Stimulated activated CD4-positive, alpha-beta T cell treated with anti-CD3 and anti-CD28 coated beads, Interleukin-2, amount 100 ng/mL, for 24 hours (primary cell): ENCODE data around the gene FAM163B.

Experiments used
- DNase-seq, 2 donors: peaks; one replicate each; pipeline ENCODE4 v3.0.0-alpha.2; 2020

Gene FAM163B

DNA sequence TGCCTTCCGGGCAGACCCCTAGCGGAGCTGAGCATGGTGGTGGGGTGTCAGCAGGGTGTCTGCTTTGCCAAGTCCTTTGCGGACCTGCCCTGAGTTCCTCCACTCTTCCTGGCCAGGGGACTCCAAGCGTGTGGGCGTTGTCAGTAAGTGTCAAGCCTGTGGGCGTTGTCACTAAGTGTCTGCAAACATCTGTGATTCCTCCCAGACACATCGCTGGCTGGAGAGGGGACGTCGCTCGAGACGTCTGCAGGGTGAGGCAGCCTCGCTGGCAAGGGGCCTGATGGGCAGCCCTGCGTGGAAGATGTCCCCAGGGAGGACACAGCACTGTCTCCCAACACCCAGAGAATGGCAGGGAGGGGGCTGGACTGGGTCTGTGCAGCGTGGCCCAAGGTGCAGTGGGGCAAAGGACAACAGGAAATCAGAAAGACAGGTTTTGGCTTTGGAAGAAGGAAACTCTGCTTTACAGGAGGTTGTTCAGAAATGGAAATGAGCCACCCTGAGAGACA lies 45.8 kb downstream of the FAM163B start:
- no peak for DNase-seq

DNA sequence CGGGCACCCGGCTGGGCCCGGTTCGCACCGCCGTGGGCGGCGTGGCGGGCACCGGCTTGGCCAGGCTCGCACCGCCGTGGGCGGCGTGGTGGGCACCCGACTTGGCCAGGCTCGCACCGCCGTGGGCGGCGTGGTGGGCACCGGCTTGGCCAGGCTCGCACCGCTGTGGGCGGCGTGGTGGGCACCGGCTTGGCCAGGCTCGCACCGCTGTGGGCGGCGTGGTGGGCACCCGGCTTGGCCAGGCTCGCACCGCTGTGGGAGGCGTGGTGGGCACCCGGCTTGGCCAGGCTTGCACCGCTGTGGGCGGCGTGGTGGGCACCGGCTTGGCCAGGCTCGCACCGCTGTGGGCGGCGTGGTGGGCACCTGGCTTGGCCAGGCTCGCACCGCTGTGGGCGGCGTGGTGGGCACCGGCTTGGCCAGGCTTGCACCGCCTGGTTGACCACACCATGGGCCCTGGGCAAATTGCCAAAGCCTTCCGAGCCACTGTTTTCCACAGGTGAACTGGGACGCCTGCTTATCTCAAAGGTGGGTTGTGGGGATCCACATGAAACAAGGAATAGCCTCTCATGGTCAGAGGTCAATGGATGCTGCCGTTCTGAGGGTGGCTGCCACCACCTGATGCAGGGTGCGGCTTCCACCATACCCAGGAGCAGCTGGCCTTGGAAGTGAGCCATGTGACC lies 46.4 kb downstream of the FAM163B start:
- DNase-seq, result no peak

DNA sequence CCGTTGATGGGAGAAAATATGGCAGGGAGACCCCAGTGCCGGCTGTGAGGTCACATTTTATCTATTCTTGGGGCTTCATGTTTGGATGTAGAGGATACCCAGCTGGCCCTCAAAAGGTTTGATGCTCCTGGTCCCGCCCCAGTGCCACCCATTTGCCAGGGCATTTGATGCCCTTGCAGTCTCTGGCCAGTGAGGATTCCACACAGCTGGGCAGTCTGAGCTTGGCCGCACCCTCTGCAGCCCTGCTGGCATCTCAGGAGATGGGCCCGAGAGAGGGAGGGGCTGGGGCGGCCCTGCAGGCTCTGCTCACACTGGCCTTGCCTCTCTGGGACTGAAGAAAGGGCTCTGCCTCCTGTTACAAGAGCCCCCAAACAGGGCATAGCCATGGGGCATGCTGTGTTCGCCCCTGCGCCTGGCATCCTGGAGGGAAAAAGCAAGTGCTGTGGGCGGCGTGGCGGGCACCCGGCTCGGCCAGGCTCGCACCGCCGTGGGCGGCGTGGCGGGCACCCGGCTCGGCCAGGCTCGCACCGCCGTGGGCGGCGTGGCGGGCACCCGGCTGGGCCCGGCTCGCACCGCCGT lies 47.1 kb downstream of the FAM163B start:
- no peak for DNase-seq

DNA sequence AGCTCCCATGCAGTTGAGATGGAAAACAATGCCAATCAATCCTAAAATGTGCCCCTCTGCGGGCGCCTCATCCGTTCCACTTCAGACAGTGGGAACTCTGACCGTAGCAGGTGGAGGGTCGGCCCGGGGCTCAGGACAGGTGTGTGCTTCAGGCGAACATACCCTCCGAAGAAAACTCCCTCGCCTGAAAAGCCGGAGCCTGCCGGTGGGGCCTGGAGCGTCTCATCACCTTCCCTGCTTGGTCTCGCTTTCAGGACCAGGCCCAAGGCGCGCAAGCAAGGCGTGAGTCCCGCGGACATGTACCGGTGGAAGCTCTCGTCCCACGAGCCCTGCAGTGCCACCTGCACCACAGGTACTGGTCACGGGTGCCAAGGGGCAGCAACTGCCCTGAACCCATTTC lies 48.2 kb downstream of the FAM163B start:
- DNase-seq, result no peak

DNA sequence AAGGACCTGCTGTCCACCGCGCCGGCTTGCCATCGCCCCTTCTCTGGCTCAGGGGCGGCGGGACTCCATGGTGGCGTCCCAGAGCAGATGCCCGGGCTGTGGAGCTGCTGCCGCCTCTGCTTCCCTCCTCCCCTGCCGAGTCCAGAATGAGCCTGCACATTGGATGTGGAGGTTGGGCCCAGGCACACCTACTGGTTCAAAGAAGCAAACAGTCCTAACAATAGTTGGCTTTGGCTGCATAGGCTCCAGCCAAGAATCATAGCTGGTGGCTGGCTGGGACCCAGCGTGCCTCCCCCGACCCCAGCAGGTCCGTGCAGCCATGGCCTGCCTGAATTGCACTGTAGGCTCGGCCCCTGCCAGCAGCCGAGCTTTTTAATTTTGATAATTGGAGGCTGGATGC lies 48.9 kb downstream of the FAM163B start:
- DNase-seq, result no peak

DNA sequence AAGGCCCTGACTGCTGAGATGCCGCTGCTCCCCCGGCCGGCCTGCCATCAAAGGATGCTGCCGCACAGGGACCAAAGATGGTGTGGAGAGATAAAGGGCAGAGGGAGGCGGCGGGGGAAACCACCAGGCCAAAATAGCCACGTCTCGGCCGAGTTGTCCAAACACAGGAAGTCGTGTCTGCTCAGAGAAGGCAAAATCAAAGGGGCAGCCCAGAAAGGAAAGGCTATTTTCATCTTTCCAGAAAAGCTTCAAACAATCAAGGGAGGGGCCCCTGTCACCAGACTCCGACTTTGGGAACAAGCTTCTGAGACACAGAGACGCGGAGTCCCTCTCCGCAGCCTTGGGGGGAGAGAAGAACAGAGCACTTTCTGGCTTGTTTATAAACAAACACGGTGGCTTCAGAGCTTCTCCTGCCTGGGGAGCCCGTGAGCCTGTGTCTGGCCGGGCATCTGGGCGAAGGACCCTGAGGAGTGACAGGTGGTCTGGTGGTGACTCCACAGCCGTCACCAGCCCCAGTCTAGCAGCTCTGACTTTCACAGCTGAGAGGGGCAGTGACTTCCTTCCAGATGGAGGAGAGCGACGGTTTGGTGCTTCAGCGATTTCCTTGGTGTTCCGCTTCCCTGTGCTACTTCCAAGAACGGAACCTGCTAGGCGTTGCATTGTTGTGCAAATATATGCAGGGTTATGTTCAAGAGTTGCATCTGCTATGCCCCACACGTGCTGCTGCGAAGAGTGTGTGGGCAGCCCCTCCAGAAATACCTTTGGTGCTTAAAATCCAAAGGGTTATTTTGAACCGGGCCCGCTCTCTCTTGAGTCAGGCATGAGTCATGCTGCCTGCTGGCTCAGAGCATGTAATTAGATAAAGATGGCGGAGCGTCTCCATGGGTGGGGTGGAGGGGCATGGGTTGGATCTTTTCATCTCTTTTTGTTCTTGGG lies 50.7 kb downstream of the FAM163B start:
- peak; percentile 35 to 39 for DNase-seq

DNA sequence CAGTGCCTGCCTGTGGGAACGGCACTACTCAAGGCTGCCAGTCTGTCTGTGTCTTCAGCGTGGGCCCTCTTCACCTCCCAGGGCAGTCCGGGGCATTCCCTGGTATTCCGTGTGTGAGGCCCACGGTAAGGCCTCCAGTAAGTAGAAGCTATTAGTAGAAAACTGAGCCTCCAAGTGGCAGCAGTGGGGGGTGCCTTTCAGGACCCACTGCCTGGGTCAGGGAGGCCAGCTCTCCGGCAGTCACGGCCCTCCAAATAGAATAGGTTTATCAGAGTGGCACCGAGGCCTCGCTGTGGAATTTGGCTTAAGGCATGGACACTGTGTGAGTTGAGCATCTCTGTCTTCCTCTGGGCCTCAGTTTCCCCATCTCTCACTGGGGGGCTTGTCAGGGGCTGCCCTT lies 51.6 kb downstream of the FAM163B start:
- no peak for DNase-seq

DNA sequence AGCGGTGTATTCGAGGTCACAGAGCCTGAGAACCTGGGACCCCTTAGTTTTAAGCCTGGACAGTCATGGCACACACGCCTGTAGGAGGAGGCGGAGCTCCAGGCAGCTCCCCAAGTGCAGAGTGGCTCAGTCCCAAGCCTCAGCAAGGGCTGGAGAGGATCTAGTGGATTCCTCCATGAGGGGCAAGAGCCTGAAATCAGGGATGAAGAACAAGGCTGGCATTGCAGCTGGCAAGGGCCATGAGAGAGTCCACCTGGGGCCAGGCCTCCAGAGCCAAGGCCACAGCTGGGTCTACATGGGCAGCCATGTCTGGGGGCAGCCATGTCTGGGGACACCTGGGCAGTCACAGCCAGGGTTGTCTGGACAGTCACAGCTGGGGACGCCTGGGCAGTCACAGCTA lies 52.8 kb downstream of the FAM163B start:
- no peak for DNase-seq

DNA sequence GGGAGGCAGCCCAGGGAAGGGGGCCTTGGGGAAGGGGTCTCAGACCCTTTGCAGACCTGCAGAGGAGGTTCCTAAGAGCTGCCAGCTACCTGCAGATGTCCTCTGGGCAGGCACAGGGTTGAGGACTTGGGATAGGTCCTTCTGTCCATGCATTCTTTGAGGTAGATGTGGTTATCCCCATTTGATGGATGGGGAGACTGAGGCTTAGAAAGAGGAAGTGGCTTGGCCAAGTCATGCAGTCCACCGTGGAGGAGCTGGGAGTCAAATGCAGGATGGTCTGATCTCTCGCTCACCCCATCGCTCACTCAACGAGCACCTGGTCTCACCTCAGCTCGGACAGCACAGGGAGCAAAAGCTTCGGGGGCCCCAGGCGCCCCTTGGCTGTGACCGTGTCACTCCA lies 54.5 kb downstream of the FAM163B start:
- DNase-seq, result no peak

DNA sequence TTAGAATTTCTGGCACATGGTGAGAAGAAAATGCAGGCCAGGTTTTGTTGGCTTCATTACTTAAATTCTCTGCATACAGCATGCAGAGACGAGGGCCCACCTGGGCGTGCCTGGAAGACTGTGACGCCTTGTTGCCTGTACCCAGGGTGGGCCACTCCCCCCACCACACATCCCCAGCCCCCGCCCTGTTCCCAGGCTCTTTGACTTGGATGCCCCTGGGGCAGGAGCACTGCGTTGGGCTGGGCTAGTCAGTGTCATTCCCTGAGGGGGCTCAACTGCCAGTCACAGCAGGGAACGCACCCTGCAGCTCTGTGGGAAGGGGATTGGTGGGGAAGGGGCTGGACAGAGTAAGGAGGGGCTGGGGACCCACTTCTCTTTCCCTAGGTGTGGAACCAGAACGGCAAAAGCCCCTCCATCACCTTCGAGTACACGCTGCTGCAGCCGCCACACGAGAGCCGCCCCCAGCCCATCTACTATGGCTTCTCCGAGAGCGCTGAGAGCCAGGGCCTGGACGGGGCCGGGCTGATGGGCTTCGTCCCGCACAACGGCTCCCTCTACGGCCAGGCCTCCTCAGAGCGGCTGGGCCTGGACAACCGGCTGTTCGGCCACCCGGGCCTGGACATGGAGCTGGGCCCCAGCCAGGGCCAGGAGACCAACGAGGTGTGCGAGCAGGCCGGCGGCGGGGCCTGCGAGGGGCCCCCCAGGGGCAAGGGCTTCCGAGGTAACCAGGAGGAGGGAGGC lies 55.0 kb downstream of the FAM163B start:
- no peak for DNase-seq

DNA sequence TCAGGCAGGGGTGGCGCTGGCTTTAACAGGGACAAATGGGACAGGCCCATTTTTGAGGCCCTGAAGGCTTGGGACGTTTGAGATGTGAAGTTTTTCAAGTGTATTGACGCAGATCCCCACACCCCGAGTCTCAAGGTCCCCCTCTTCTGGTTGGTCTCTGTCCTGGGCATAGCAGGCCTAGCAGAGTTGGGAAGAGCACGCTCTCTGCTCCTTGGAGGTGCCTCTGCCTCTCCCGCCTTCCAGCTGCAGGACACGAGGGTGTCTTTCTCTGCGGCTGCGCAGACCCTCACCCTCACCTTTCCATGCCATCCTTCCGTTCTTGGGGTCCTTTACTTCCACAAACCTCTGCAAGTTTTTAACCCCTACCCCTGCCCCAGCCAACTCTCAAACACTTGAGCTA lies 56.1 kb downstream of the FAM163B start:
- no peak for DNase-seq

DNA sequence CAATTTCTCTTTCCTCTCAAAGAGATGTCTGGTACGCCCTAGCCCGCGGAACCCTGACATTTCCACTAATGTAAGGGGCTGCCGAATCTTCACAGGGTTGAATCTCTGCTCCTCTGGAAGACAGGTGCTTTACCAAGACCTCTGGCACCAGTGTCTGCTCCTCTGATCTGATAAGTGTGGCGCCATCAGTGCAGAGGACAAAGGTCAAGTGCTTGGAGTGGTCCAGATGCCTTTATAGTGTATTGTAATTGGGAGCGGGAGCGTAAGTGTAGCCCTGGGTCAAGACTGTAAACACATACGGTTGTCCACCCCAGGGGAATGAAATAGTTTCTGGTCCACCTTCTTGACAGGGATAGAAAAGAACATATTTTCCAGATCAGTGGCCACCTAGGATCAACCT lies 57.0 kb downstream of the FAM163B start:
- DNase-seq, result no peak

DNA sequence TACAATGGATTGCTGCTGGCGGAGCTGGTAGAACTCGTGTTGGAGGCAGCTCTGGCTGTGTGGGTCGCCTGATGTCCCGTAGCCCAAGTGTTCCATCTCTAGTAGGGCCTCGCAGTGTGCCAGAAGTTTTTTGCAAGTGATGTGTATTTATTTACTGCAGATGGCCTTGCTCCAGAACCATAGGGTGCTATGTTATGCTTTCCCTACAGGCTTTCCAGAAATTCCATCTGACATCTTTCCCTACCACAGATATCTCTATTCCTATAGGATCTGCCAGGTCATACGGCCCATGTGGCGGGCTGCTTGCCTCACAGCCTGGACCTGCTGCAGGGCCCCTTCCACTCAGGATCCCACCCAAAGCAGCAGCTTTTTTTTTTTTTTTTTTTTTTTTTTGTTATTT lies 57.7 kb downstream of the FAM163B start:
- no peak for DNase-seq

DNA sequence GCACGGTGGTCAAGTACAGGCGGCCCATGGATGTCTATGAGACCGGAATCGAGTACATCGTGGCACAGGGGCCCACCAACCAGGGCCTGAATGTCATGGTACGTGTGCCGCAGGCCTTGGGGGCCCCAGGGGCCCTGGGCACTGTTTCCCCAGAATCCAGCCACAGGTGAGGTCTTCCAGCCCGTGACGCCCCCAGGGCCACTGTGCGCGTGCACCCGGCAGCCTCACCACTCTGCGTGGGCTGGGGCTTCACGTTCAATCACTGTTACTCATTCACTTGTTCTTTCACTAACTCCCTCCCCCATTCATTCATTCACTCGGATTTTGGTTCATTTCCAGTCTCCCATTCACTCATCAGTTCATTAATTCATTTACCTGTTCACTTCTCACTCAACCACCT lies 62.1 kb downstream of the FAM163B start:
- DNase-seq, result no peak

DNA sequence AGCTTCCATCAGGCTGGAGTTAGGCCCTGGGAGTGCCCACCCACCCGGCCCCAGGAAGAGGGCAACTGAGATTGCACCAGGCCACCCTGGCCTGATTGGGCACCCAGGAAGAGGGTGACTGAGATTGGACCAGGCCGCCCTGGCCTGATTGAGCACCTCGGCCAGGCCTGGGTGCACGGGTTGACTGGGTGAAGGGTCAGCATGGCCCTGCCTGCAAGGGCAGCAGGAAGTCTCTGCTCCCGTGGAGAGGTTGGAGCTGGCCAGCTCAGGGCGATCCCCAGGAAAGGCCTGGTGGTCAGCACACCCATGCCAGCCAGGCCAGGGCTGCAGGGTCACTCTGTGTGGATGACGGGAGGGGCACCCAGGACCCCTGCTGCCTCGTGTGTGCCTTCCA lies 62.9 kb downstream of the FAM163B start:
- no peak for DNase-seq

DNA sequence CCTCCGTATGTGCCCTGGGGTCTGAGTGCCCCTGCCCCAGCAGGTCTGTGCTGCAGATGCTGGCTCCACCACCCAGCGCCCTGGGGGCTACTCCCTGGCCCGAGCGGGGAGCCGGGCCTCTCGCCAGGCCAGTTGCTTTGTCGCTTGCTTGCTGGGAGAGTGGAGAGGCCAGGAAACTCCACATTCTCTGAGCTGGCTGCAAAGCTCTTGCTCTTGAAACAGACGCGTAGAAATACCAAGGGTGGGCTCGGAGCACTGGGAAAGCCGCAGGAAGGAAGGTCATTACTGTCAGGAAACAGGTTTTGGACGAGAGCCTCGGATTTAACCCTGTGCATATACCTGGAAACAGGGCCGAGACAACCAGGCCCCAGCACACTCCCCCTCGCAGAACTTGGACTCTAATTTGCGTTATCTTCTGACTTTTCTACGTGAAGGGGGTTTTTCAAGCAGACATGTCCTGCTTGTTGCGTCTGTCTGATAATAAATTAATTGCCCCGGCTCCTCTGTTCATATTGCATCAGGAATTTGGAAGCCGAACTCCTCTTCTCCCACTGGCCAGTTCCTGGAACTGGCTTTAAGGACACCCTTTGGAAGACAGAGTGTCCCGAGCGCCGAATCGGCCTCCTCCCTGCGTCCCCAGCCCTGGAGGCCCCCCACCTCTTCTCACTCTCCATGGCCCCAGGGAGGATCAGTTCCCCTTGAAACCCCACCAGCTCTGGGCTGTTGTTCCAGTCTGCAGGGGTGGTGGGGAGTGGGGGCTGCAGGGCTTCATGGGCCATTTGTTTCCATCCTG lies 63.5 kb downstream of the FAM163B start:
- DNase-seq, result no peak

DNA sequence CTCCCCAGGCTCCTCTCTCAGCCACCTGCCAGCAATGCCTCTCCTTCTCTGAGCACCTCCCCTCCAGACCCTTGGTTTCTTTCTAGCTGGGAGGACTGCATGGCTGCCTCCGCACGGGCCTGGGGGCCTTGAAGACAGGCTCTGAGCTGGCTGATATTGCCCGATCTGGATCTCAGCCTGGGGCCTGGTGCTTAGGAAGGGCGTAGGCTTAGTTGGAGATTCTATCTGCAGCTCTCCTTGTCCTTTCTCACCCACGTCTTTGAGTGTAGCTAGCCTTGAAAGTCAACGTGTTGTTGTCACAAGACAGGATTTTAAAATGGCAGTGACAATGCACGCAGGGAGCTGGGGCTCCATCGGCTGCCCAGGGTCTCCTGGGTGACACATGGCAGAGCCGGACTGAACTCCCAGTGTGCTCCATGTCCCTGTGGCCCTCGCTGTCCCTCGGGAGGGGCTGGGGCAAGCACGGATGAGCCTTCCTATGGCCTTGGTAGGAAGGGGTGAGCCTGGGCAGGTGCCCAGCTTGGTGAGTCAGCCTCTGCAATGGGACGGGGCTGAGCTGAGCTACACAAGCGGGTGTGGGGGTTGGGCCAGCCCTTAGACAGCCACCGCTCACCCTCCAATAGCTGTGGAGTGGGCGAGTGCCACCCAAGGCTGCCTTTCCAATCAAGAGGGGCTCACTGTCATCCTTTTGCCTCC lies 65.3 kb downstream of the FAM163B start:
- no peak for DNase-seq

DNA sequence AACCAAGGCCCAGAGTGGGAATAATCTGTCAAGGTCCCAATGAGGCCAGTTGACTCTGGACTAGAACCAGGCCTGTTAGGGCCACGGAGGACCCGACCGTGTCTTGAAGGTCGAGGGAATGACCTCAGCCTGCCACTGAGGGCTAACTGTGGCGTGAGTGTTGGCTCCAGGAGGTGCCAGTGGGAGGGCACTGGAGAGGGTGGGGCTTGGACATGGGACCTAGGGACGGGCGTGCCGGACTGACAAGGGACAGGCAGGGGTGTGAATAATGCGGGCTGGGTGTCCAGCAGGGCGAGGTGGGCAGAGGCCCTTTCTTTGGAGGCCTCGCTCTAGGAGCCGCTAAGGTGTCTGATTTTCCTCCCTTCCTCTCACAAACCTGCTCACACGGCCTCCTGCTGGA lies 67.2 kb downstream of the FAM163B start:
- DNase-seq, result no peak

DNA sequence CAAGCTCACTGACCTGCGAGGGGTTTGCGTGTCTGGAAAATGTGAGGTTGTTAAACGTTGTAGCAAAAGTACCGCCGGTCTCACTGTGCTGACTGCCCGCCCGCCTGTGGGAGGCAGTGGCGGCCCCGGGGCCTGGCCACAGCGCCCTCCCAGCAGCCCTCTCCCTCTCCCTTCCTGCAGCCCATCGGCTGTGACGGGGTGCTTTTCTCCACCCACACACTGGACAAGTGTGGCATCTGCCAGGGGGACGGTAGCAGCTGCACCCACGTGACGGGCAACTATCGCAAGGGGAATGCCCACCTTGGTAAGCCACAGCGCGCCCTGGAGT lies 68.5 kb downstream of the FAM163B start:
- no peak for DNase-seq

DNA sequence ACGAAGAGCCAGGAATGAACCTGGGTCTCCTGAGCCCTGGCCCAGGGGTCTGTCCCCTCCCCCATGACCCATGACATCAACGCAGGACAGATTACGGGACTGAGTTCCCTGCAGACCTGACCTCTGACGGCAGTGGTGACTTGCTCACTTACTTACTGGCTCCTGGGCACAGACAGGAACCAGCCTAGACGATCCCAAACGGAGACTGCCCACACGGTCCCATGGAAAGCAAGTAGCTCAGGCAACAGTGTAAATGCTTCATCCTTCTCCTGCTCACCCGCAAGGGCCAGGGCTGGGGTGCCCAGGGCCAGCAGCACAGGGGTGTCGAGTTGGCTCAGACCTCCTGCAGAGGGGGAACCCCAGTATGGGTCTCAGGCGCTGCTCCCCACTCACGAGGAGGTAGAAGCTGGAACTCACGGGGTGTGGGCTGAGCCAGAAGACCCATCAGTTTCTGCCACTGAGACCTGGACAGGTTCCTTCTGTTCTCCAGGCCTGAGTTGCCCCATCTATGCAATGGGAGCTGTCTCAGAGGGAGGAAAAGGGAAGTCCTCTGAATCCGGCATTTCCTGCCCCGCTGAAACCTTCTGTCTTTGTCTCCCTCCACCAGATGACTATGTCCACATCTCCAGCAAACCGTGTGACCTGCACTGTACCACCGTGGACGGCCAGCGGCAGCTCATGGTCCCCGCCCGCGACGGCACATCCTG lies 69.0 kb downstream of the FAM163B start:
- no peak for DNase-seq
